Measurements from ENCODE around the gene SLC4A5. TPM values are rescaled to one million over a fixed set of nuclear protein-coding genes. Genes with fewer than 3 reads are reported as not detected.

SLC4A5 gene
- total RNA-seq, 4 donors from 2014 or later = 18.3 to 94.5 (median 59.8) TPM

DNA sequence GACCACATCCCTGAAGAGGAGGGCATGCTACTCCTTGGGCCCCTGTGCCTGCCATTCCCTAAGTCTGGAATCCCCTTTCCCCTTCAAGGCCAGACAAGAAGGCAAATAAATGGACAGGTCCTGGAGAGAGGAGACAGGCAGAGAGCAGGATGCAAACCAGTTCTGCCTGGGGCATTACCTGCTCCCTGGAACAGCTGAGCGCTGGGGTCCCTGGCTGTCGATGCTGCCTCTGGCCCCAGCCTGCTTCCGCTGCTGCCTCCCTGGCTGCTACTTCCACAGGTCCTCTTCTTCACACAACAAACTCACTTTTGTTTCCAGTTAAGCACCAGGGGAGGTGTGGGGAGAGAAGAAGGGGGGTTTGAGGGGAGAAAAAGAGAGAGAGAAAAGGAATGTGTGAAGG is 53.1 kb downstream of the SLC4A5 start:
- peaks cover 56 to 67% of the 10 kb centered on the region in 2 donors for H3K4me1 ChIP-seq
- peak; percentile 54 to 56 for DNase-seq
- no peak overlapping the region for H3K4me3 ChIP-seq (replicated peaks in 1 of 3)
- no peaks in the 10 kb centered on the region for H3K36me3 ChIP-seq
- 40 to 44% methylated on average over 3 of the region's 3 CpGs for WGBS, 2 donors
- intact Hi-C loops (cut with DNase I) = no loop called here
- no peaks in the 10 kb centered on the region for H3K27me3 ChIP-seq
- H3K27ac ChIP-seq = peak overlapping the region; percentile 87 to 96 (median 94)
- H3K9me3 ChIP-seq = no peaks in the 10 kb centered on the region
- TF ChIP-seq POLR2A (IDR thresholded peaks at IDR 0.05) = no peak
- TF ChIP-seq, protein P1, sequence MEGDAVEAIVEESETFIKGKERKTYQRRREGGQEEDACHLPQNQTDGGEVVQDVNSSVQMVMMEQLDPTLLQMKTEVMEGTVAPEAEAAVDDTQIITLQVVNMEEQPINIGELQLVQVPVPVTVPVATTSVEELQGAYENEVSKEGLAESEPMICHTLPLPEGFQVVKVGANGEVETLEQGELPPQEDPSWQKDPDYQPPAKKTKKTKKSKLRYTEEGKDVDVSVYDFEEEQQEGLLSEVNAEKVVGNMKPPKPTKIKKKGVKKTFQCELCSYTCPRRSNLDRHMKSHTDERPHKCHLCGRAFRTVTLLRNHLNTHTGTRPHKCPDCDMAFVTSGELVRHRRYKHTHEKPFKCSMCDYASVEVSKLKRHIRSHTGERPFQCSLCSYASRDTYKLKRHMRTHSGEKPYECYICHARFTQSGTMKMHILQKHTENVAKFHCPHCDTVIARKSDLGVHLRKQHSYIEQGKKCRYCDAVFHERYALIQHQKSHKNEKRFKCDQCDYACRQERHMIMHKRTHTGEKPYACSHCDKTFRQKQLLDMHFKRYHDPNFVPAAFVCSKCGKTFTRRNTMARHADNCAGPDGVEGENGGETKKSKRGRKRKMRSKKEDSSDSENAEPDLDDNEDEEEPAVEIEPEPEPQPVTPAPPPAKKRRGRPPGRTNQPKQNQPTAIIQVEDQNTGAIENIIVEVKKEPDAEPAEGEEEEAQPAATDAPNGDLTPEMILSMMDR (IDR thresholded peaks at IDR 0.05) = no peak

DNA sequence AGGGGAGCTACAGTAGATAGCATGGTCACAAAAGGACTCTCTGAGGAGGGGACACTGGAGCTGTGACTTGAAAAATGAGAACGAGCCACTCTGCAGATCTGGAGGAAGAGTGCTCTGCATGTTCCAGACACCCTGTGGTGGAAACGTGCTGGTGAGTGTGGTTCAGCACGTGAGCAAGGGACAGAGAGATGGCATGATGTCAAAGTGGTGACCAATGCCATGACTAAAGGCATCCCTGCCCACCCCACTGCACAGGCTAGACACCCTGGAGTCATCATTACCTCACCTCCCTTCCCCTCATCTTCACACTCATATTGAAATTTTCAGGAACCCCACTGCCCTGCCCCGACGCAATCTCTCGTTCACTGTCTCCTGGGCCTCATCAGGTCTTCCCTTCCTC is 56.5 kb downstream of the SLC4A5 start:
- Histone ChIP-seq H3K27me3 (no peaks in the 10 kb centered on the region), H3K36me3 (no peaks in the 10 kb centered on the region), H3K4me1 (peaks cover 39 to 43% of the 10 kb centered on the region in 2 donors), H3K4me3 (replicated peaks in 1 of 3) (no peak overlapping the region), H3K27ac (no peak overlapping the region), H3K9me3 (no peaks in the 10 kb centered on the region)
- DNase-seq = no peak
- intact Hi-C loops (cut with DNase I) = no loop called here
- TF ChIP-seq POLR2A (IDR thresholded peaks at IDR 0.05) = no peak
- TF ChIP-seq, protein P1 (IDR thresholded peaks at IDR 0.05) = no peak
- 83 to 87% methylated on average over 6 of the region's 6 CpGs for WGBS, 2 donors

DNA sequence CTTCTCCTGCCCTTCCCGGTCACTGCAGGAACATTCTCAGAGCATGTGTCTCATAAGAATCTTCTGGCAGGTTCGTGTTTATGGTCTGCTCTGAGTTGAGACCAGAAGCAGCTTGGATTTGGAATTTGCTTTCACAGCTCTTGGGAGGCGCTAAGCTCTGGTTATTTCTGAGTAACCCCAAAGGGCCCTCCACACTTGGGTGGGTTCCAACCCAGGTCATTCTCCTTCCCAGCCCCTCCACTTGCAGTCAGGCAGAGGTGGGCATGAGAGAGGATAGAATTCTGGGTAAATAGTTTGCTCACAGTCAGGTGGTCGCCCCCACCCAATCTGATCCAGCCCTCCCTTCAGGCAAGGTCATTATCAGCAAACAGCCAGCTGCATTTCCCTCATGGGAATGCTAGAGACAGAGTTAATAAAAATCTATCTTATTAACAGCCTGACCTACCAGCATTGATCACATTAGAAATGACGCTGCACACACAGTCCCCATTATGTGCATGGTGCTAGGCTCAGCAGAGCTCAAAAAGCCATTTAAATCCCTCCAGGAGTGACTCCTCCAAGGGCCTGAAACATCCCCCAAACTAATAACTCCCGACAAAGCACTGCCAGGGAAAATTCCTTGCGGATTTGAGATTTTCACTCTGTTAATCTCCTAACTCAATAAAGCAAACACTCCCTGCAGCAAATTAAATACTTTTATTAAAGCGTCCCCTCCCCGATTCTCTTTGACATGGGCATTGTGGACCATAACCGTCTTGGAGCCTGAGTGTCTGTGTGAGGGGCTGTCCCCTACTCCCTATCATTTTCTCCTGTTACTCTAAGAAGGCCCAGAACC is 61.9 kb downstream of the SLC4A5 start:
- H3K27me3 ChIP-seq = no peaks in the 10 kb centered on the region
- peak overlapping the region; percentile 34 to 87 (median 74) for H3K27ac ChIP-seq
- peaks cover 19 to 20% of the 10 kb centered on the region in 2 donors for H3K4me1 ChIP-seq
- H3K4me3 ChIP-seq (replicated peaks in 1 of 3) = no peak overlapping the region
- H3K36me3 ChIP-seq = no peaks in the 10 kb centered on the region
- WGBS, 2 donors = 58 to 62% methylated on average over 10 of the region's 10 CpGs
- H3K9me3 ChIP-seq = no peaks in the 10 kb centered on the region
- TF ChIP-seq, protein P1 (IDR thresholded peaks at IDR 0.05) = no peak
- peak in 1 of 2 donors; percentile 22 for TF ChIP-seq POLR2A (IDR thresholded peaks at IDR 0.05)
- DNase-seq = peak; percentile 85 to 89
- intact Hi-C loops (cut with DNase I) = no loop called here

DNA sequence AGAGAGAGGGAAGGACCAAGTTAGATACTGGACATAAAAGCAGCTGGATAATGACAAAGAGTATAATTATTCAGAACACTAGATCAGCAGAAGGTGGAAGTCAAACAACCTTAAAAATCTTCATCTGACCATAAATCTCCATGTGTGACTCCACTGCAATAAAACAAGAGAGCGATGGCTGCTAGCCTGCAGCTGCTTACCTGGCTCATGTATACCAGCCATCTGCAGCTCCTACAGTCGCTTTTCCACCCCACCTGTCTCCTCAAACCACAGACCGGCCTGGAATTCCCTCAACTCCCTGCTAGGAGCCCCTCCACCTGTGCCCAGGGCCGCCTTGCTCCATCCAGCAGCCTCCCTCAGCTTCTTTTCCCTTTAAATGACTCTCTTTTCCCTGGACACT is 64.5 kb downstream of the SLC4A5 start:
- intact Hi-C loops (cut with DNase I) = no loop called here
- Histone ChIP-seq H3K27me3 (no peaks in the 10 kb centered on the region), H3K9me3 (no peaks in the 10 kb centered on the region), H3K27ac (no peak overlapping the region), H3K4me3 (replicated peaks in 1 of 3) (no peak overlapping the region), H3K4me1 (peaks cover 20 to 27% of the 10 kb centered on the region in 2 donors), H3K36me3 (no peaks in the 10 kb centered on the region)
- DNase-seq = no peak
- WGBS, 2 donors = 91 to 95% methylated on average over 4 of the region's 4 CpGs
- no peak for TF ChIP-seq POLR2A (IDR thresholded peaks at IDR 0.05)
- TF ChIP-seq, protein P1 (IDR thresholded peaks at IDR 0.05) = no peak

DNA sequence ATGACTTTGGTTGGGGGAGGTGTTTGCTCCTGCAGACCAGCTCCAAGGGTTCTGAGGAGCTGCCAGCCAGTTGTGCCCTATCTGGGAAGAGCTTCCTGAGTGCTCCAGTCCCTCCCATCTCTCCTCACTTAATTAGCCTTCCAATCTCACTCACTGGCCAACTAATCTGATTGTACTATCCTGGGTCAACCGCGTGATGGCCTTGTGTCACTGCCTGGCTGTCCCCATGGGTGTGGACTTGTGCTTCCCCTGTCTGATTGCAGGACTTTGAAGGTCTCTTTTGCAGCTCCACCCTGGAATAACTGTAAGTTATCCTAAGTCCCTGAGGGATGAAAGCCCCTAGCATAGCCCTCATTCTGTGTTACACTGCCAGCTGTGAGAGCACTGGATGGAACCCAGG is 65.0 kb downstream of the SLC4A5 start:
- Histone ChIP-seq H3K27ac (no peak overlapping the region), H3K36me3 (no peaks in the 10 kb centered on the region)
- intact Hi-C loops (cut with DNase I) = no loop called here

More for the DNA sequence above, 65.0 kb downstream of the SLC4A5 start:
- DNase-seq = no peak
- Histone ChIP-seq H3K4me3 (replicated peaks in 1 of 3) (no peak overlapping the region), H3K4me1 (peaks cover 21 to 27% of the 10 kb centered on the region in 2 donors), H3K9me3 (no peaks in the 10 kb centered on the region), H3K27me3 (no peaks in the 10 kb centered on the region)
- TF ChIP-seq POLR2A (IDR thresholded peaks at IDR 0.05) = no peak
- TF ChIP-seq, protein P1 (IDR thresholded peaks at IDR 0.05) = no peak
- 86 to 91% methylated on average over 2 of the region's 2 CpGs for WGBS, 2 donors

Measured in thyroid gland (tissue), 4 donors.